Nephron (organoid): ENCODE data around the gene EIF1.
A peak's percentile ranks its signal among the peaks of the same experiment; 100 is the strongest.

Experiments
- H3K27ac Mint-ChIP-seq, 3 experiments: 2 replicates each; pipeline ENCODE4 v1.8.0; 2020; ENCODE audit warnings: mixed read lengths in 3 of 3, mild to moderate bottlenecking in 2 of 3, moderate library complexity in 1 of 3
- H3K27me3 Mint-ChIP-seq: 2 replicates; pipeline ENCODE4 v1.8.0; 2021; ENCODE audit warnings: low read depth, mild to moderate bottlenecking, moderate library complexity, mixed read lengths
- H3K36me3 Mint-ChIP-seq: 2 replicates; pipeline ENCODE4 v1.8.0; 2020; ENCODE audit warnings: low read depth, mixed read lengths
- H3K4me1 Mint-ChIP-seq: 2 replicates; pipeline ENCODE4 v1.8.0; 2020; ENCODE audit warnings: mixed read lengths
- H3K4me3 Mint-ChIP-seq, 3 experiments: 2 replicates each; pipeline ENCODE4 v1.8.0; 2020; ENCODE audit warnings: mild to moderate bottlenecking in 3 of 3, mixed read lengths in 3 of 3, moderate library complexity in 2 of 3
- H3K9me3 Mint-ChIP-seq: 2 replicates; pipeline ENCODE4 v1.8.0; 2020; ENCODE audit warnings: mixed read lengths
- CTCF ChIP-seq, 3 experiments: fragments of 200-600 bp; sonication (generic); IDR thresholded peaks; one replicate each; pipeline ENCODE4 v1.5.0; 2021; ENCODE audit warnings: antibody characterized with exemption in 3 of 3; ENCODE audit not compliant: unreplicated experiment in 3 of 3

Gene EIF1

GRCh38 chr17:41647038-41647813 lies 41.5 kb upstream of the EIF1 start:
- Mint-ChIP-seq H3K4me1 (peaks cover 34% of the 10 kb centered on the region), H3K36me3 (no peaks in the 10 kb centered on the region), H3K4me3 (no peak overlapping the region), H3K27me3 (peaks cover 4% of the 10 kb centered on the region), H3K27ac (peak overlapping the region in 1 of 3 experiments; percentile 92), H3K9me3 (no peaks in the 10 kb centered on the region)
- no peak for TF ChIP-seq CTCF (IDR thresholded peaks at IDR 0.05; ENCODE audit: unreplicated experiment in 3 of 3)

GRCh38 chr17:41647940-41648410 lies 40.7 kb upstream of the EIF1 start:
- peak overlapping the region; percentile 5 to 97 (median 92) for H3K27ac Mint-ChIP-seq
- peaks cover 4% of the 10 kb centered on the region for H3K27me3 Mint-ChIP-seq

GRCh38 chr17:41648411-41649195 lies 40.1 kb upstream of the EIF1 start:
- H3K27ac Mint-ChIP-seq: peak overlapping the region; percentile 86 to 97 (median 92)
- H3K9me3 Mint-ChIP-seq: no peaks in the 10 kb centered on the region
- peaks cover 30% of the 10 kb centered on the region for H3K4me1 Mint-ChIP-seq
- peak; percentile 85 to 90 (median 85) for TF ChIP-seq CTCF (IDR thresholded peaks at IDR 0.05; ENCODE audit: unreplicated experiment in 3 of 3)
- H3K4me3 Mint-ChIP-seq: peak overlapping the region; percentile 59 to 74 (median 73)
- H3K27me3 Mint-ChIP-seq: peaks cover 4% of the 10 kb centered on the region
- no peaks in the 10 kb centered on the region for H3K36me3 Mint-ChIP-seq

More at GRCh38 chr17:41647940-41648410, 40.7 kb upstream of the EIF1 start:
- H3K4me1 Mint-ChIP-seq: peaks cover 34% of the 10 kb centered on the region
- TF ChIP-seq CTCF (IDR thresholded peaks at IDR 0.05; ENCODE audit: unreplicated experiment in 3 of 3): peak; percentile 92 to 98 (median 94)
- H3K9me3 Mint-ChIP-seq: no peaks in the 10 kb centered on the region
- H3K36me3 Mint-ChIP-seq: no peaks in the 10 kb centered on the region
- H3K4me3 Mint-ChIP-seq: peak overlapping the region; percentile 59 to 74 (median 73)

- H3K4me3 Mint-ChIP-seq: no peak overlapping the region
- H3K36me3 Mint-ChIP-seq: no peaks in the 10 kb centered on the region
Measured at GRCh38 chr17:41649923-41650519, 38.7 kb upstream of the EIF1 start.

More at GRCh38 chr17:41649923-41650519, 38.7 kb upstream of the EIF1 start:
- no peaks in the 10 kb centered on the region for H3K9me3 Mint-ChIP-seq
- peaks cover 4% of the 10 kb centered on the region for H3K27me3 Mint-ChIP-seq
- H3K4me1 Mint-ChIP-seq: peaks cover 28% of the 10 kb centered on the region
- no peak overlapping the region for H3K27ac Mint-ChIP-seq
- no peak for TF ChIP-seq CTCF (IDR thresholded peaks at IDR 0.05; ENCODE audit: unreplicated experiment in 3 of 3)
